CD4-positive, alpha-beta T cell treated with Interleukin-2 at 100 ng/mL for 4 hours (primary cell): ENCODE measurements around the gene TOPAZ1.
A peak's percentile ranks its signal among the peaks of the same experiment; 100 is the strongest.
"Not testable (repeated sequence)": the region's sequence is repeated elsewhere in the genome, so short reads cannot be mapped to it uniquely, and the experiment has no call there.

Source experiments
- DNase-seq: peaks from one replicate; pipeline ENCODE4 v3.0.0-alpha.2; 2020; ENCODE audit warnings: low spot score

The TOPAZ1 gene

DNA sequence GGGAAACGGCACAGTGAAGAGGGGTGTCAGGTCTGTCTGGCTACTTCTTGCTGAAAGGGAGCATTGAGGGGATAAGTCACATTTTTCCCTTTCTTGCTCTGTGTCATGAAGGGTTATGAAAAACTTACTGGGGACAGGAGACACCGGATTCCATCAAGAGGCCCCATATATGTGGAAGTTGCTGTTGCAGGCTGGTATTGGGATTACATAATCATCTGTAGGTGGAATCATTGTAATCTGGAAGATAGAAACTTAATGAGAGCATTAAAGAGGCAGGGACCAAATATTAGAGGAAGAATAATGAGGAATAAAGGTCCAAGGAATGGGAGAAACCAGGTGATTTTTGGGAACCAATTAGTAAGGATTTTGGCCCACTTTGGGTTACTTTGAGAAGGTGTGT is 92.6 kb downstream of the TOPAZ1 start:
- DNase-seq = no peak

DNA sequence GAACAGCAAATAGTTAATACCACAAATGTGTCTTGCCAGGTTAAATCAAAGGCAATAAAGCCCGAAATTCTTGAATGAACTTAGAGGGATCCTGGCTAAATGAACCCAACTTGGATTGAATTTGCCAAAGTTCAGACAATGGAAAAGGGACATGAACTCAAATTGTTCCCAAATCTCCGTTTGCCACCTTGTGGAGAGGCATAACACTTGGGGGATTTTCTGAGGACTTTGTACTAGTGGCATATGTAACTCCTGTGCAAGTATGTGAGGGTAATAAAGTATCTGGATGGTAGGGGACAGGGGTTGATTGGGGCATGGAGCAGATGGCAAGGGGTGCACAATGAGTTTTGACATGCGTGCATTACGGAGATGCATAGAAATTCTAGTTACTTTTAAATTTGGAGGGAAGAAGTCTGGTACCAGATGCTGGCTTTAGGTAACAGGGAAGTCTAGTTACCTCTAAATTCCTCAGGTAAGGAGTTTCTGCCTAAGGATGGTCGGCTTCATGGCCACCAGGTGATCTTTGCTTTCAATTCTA is 95.6 kb downstream of the TOPAZ1 start:
- no peak for DNase-seq

DNA sequence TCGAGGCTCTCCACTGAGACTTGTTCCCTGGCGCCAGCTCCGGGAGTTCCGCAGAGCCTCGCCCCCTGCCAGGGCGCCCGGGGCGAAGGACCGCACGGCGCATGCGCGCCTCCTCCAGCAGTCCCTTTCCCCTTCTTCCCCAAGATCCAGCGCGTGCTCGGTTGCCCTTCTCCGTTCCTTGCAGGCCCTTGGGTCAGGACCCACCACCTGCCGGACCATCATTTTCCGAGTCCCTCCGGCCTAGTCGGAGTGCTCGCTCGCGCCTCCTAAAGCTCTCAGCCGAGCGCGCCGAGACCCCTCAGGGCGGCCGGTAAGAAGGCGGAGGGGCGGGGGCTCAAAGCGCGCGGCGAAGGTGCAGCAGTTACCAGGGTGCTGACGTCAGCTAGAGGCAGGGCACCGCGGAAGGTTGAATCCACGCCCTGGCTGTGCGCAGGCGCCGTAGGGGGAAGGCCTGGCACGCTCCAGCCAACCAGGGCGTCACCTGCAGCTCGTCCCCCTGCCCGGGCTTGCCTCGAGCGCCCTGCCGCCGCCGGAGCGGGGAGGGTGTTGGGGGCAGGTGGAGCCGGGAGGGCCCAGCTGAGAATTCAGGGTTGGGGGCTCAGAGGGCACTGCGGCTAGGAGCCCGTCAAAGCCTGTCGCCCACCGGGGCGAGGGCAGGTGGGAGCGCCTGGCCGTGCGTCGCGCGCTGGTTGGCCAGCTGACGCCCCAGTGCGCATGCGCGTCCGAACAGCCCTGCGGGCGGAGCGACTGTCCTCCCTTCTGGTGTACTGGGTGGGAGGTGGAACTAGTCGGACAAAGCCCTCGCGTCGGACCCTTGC is 96.5 kb downstream of the TOPAZ1 start, which contains the start of gene TCAIM:
TCAIM (plus strand) TSS at position 757 of the 818 bp plus-strand sequence. CDS start 16,017 bp downstream, outside the sequence.
- peak; percentile 99 for DNase-seq

DNA sequence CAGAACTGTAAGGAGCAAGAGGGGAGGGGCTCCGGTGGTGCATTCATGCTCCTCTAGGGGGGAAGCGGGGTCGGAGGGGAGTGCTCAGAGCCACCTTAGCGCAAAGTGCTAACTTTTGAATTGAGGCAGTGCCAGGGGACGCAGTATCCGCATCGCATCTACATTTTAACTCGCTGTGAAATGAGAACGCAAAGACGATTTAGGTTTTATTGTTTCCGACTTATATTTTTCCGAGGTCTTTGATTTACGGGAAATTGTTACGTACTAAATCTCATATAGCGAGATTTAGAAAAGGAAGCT is 97.1 kb downstream of the TOPAZ1 start:
- no peak for DNase-seq

DNA sequence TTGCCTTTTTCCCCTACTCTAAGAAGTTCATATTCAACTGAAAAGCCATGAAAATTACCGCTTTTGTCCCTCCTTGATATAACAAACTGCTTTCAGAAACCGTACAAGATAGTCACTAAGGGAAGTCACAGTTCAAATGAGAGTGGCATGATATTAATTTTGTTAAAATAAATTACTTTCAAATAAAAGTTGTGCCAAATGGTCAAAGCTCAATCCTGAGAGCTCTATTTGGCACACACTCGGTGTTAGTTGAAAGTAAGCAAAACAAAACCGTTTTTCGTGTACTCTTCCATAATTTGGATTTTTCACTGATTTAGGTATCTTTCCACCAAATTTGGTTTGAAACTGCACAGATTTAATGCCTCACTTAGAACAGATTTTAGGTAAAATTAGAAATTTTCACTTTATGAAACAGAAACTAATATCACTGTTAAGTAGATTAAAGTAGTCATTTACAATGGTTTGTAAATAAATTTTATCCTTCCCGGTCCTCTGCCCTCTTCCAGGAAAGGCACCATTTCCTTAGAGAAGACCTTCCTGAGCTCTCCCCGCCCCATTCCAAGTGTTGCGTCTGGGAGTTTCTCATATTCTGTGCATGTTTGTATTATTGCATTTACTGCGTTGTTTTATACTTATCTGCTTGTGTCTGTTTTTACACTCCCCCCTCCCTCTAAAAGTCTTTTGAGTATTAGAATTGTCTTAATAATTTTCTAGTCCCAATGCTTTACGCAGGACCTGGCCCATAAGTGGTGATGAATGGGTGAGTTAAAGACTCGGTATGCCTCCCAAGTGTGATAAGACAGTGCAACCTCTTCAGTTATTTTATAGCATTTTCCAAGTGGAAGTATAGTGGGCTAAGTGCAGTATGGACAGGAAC is 97.7 kb downstream of the TOPAZ1 start:
- DNase-seq = no peak

DNA sequence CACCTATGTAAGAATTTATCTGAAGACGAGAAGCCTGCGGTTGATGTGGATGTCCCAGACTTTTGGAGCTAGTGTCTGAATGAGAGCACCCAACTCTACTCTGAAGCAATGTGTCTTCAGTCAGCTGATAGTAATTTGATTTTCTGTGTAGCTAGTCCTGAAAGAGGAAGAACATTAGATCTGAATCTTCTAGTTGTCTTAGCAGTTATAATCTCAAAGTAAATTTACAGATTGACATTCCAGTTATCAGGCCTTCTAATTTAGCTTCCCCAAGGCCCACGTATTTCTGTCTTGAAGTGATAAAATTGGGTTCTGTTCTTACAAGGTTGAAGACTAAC is 98.3 kb downstream of the TOPAZ1 start:
- DNase-seq = no peak

DNA sequence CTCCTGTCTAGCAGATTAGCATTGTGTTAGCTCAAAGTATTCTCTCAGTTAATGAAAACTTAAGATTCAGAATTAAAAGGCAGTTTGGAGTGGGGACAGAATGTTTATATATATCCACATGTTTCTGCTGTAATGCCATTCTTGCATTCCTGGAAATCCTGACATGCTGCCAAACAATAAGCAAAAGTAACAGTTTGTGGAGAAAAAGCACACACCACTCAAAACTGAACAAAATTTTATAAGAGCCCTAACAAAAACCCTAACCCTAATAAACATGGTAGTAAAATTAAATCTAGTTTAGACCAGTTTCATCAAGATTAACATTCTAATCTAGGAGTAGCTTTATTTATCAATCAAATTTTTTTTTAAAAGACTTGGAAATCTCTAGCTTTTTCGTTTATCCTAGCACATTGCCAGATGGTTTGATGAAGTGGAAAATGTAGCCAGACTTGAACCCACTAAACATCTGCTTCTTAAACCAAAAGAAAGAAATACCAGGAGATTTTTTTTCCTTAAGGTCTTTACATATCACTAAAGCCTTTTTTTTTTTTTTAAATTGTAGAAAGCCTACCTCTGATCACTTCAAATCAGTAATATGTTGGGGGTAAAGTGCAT is 100.6 kb downstream of the TOPAZ1 start:
- no peak for DNase-seq

DNA sequence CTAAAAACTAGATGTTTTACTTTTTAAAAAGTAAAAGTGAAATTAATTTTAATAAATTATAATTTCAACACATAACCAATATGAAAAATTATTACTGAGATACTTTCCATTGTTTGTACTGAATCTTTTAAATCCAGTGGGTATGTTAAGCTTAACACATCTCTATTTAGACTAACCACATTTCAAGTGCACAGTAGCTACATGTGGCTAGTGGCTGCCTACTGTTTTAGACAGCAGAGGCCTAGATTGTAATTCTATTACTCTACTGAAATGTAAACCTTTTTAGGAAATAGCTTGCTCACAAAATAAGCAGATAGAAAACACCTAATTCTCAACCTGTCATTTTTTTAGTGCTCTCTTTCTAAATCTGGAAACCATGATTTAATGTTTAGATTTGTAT is 101.7 kb downstream of the TOPAZ1 start:
- no peak for DNase-seq

DNA sequence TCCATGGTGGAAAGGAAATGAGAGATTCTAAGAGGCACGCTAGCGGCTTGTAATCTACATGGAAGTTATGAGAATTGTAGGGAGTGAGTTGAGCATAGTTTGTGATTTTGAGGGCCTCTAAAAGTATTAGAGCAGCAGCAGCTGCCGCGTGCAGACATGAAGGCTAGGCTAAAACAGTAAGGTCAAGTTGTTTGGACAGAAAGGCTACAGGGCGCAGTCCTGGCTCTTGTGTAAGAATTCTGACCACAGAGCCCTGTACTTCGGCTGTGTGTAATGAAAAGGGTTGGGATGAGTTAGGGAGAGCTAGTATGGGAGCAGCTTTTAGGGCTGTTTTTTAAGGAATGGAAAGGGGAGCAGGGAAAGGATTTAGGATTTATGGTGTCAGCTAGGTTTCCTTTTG is 104.9 kb downstream of the TOPAZ1 start:
- DNase-seq = not testable (repeated sequence)

DNA sequence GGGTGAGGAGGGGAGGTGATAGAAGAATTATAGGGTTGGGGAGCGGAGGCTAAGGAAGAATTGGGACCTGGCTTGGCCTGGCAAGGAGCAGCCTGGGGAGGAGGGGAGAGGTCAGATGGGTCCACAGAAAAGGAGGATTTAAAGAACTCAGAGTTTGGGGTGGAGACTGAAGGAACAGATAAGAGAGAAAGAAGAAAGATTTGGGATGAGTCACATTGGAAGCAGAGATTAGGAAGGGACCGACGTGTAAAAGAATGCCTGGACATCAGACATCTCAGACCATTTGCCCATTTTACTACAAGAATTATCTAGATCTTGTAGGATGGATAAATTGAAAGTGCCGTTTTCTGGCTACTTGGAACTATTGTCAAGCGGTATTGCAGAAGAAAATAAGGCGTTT is 107.3 kb downstream of the TOPAZ1 start:
- DNase-seq = no peak

DNA sequence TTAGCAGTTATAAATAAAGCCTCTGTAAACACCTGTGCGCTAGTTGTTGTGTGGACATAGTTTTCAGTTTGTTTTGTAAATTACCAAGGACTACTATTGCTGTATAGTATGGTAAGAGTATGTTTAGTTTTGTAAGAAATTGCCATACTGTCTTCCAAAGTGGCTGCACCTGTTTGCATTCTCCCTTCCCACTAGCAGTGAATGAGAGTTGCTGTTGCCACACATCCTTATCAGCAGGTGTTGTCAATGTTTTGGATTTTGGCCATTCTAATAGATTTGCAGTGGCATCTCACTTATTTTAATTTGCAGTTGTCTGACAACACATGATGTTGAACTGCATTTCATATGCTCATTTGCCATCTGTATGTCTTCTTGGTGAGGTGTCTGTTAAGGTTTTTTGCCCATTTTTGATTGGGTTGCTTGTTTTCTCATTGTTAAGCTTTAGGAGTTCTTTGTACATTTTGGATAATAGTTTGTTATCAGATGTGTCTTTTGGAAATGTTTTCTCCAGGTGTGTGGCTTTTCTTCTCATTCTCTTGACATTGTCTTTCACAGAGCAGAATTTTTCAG is 111.8 kb downstream of the TOPAZ1 start:
- DNase-seq = no peak

DNA sequence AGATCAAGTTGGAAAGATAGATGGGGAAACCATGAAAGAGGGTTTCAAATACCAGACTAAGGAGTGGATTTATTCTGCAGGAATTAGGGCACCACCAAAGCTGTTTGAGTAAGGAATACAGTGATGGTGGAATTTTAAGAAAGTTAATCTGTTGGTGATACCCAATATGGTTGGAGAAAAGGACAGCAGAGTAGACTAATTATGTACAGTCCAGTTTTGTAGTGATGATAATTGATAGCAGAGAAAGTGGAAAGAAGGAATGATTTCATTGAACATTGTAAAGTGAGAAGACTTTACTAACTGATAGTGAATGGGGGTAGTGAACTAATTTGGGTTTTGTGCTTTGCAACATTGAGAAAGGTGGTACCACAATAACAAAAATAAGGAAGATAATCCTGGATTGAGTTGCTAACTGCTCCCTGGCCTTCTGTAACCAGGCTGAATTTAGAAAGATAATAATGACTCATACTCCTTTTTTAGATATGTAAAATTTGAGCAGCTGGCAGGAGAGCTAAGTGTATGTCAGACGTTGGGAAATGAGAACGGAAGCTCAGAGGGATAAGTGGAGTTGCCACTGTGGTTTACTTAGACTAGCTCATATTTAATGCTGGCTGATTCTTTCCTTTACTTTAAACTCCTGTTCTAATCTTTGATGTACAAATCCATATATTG is 113.8 kb downstream of the TOPAZ1 start:
- DNase-seq = no peak

DNA sequence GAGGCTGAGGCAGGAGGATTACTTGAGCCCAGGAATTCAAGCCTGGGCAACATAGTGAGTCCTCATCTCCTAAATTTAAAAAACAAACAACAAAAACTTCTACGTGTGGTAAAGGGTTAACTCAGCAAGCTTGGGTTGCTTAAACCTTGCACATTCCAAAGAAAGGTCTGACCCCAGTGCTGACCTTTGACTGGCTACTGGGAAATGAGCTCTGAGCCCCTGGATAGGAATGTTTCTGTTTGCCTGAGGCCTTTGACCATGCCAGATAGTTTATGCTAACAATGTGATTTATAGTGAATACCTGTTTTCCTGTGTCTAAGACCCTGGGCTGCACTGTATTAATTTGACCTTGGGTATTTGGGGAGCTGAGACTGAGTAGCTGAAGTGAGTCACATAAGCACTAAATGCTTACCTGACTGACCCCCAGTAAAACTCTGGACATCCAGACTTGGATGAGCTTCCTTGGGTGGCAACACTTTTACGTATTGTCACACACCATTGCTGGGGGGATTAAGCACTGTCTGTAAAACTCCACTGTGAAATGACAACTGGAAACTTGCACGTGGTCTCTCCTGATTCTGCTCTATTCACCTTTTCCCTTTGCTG is 117.6 kb downstream of the TOPAZ1 start:
- DNase-seq = no peak

DNA sequence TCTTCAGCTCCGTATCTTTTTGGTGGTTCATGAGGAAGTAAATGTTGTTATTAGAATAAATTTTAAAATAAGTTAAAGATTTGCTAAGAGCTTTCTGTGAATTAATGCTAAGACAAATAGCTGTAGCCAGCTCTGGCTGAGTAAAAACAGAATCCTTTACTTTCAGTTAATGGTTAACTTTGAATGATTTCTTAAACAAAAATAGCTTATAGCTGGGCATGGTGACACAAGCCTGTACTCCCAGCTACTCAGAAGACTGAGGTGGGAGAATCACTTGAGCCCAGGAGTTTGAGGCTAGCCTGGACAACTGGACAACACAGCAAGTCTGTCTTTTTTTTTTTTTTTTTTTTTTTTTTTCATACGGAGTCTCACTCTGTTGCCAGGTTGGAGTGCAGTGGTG is 121.9 kb downstream of the TOPAZ1 start:
- DNase-seq = no peak

DNA sequence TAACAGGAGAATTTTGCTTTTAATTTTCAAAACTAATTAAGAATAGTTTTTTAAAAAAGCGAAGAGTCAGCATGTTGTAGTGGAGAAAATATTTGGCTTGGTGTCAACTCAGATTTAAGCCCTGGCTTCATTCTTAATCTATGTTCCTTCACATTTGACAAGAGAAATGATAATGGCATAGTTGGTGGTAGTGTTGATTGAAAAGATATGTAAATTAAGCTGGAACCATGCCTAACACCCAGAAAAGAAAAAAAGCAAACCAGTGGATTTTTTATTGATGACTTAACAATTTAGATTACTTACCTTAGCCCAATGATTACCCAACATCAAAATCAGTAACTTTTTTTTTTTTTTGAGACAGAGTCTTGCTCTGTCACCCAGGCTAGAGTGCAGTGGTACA is 124.3 kb downstream of the TOPAZ1 start:
- DNase-seq = no peak

DNA sequence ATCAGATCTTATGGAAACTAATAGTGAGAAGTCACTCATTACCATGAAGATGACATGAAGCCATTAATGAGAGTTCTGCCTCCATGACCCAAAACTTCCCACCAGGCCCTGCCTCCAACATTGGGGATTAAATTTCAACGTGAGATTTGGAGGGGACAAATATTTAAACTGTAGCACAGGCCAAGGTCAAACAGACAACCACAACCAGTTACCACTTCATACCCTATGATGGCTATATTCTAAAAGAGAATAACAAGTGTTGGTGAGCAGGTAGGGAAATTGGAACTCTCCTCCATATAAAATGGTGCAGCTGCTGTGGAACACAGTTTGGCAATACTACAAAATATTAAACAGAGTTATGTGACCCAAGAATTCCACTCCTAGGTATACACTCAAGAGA is 133.8 kb downstream of the TOPAZ1 start:
- DNase-seq = no peak
